ENCODE results near the gene SLC25A21. TPM values are rescaled to one million over a fixed set of nuclear protein-coding genes. Genes with fewer than 3 reads are reported as not detected.
"Not testable (repeated sequence)": the region's sequence is repeated elsewhere in the genome, so short reads cannot be mapped to it uniquely, and the experiment has no call there.

Gene SLC25A21
- total RNA-seq, 1 donor from 2014 or later = 0.91 TPM

DNA sequence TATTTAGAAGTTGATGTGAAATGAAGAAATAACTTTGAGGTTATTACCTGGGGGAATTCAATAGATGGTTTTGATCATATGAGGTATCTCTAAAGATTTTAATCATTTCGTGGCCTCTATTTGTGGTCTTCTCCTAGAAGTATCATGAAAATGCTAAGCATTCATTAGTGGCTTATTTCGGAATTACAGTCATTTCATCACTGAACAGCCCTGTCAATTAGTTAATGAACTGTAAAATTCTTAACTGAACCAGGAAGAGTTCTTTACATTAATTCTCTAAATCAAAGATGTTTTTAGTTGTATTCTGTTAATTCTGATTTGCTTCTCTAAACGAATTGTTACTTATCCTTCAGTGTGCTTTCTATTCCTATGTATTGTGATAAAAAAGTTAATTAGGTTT is 261.8 kb downstream of the SLC25A21 start:
- peaks cover 3% of the 10 kb centered on the region for H3K27me3 Mint-ChIP-seq (ENCODE audit: unreplicated experiment)
- TF ChIP-seq CTCF (IDR thresholded peaks at IDR 0.05; ENCODE audit: partially characterized antibody, unreplicated experiment) = no peak
- no peak overlapping the region for H3K27ac Mint-ChIP-seq (ENCODE audit: unreplicated experiment)
- DNase-seq = no peak
- H3K36me3 Mint-ChIP-seq (ENCODE audit: unreplicated experiment) = no peaks in the 10 kb centered on the region
- H3K4me3 Mint-ChIP-seq (ENCODE audit: unreplicated experiment) = no peak overlapping the region
- peaks cover 5% of the 10 kb centered on the region for H3K4me1 Mint-ChIP-seq (ENCODE audit: low read depth, unreplicated experiment)
- no peaks in the 10 kb centered on the region for H3K9me3 Mint-ChIP-seq (ENCODE audit: unreplicated experiment)

- no peak for TF ChIP-seq CTCF (IDR thresholded peaks at IDR 0.05; ENCODE audit: partially characterized antibody, unreplicated experiment)
- no peak for DNase-seq
- no peaks in the 10 kb centered on the region for H3K36me3 Mint-ChIP-seq (ENCODE audit: unreplicated experiment)
- H3K9me3 Mint-ChIP-seq (ENCODE audit: unreplicated experiment) = no peaks in the 10 kb centered on the region
- no peak overlapping the region for H3K27ac Mint-ChIP-seq (ENCODE audit: unreplicated experiment)
- H3K4me3 Mint-ChIP-seq (ENCODE audit: unreplicated experiment) = no peak overlapping the region
- H3K27me3 Mint-ChIP-seq (ENCODE audit: unreplicated experiment) = peaks cover 3% of the 10 kb centered on the region
- H3K4me1 Mint-ChIP-seq (ENCODE audit: low read depth, unreplicated experiment) = no peaks in the 10 kb centered on the region
These were observed 267.0 kb downstream of the SLC25A21 start for GRCh38 chr14:36905272-36905888.

DNA sequence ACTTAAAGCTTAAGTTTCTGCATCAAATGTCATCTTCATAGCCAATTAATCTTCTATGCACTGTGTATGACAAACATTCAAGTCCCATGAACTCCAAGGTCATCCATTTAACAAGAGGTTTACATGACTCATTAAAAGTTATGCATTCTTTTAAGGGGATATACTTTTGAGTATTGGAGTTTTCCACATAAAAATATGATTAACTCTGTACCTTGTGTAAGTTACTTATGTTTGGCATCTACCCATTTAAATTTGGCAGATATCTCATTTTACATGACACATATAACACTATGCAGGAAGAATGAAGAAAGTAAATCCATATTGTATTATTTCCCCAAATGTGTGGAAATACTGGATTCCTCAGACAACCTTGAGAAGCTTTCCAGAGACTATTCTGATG is 270.5 kb downstream of the SLC25A21 start:
- Mint-ChIP-seq H3K9me3 (ENCODE audit: unreplicated experiment) (no peaks in the 10 kb centered on the region), H3K4me1 (ENCODE audit: low read depth, unreplicated experiment) (no peaks in the 10 kb centered on the region), H3K27ac (ENCODE audit: unreplicated experiment) (no peak overlapping the region), H3K4me3 (ENCODE audit: unreplicated experiment) (no peak overlapping the region), H3K27me3 (ENCODE audit: unreplicated experiment) (no peaks in the 10 kb centered on the region), H3K36me3 (ENCODE audit: unreplicated experiment) (no peaks in the 10 kb centered on the region)
- no peak for TF ChIP-seq CTCF (IDR thresholded peaks at IDR 0.05; ENCODE audit: partially characterized antibody, unreplicated experiment)
- DNase-seq = no peak

GRCh38 chr14:36900846-36901245 is 271.6 kb downstream of the SLC25A21 start:
- no peak overlapping the region for H3K27ac Mint-ChIP-seq (ENCODE audit: unreplicated experiment)
- no peak for TF ChIP-seq CTCF (IDR thresholded peaks at IDR 0.05; ENCODE audit: partially characterized antibody, unreplicated experiment)
- H3K27me3 Mint-ChIP-seq (ENCODE audit: unreplicated experiment) = no peaks in the 10 kb centered on the region
- H3K36me3 Mint-ChIP-seq (ENCODE audit: unreplicated experiment) = peaks cover 1% of the 10 kb centered on the region
- no peaks in the 10 kb centered on the region for H3K9me3 Mint-ChIP-seq (ENCODE audit: unreplicated experiment)
- no peaks in the 10 kb centered on the region for H3K4me1 Mint-ChIP-seq (ENCODE audit: low read depth, unreplicated experiment)
- no peak overlapping the region for H3K4me3 Mint-ChIP-seq (ENCODE audit: unreplicated experiment)
- DNase-seq = no peak

DNA sequence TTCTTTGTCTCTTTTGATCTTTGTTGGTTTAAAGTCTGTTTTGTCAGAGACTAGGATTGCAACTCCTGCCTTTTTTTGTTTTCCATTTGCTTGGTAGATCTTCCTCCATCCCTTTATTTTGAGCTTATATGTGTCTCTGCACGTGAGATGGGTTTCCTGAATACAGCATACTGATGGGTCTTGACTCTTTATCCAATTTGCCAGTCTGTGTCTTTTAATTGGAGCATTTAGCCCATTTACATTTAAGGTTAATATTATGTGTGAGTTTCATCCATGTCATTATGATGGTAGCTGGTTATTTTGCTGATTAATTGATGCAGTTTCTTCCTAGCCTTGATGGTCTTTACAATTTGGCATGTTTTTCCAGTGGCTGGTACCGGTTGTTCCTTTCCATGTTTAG is 276.1 kb downstream of the SLC25A21 start:
- H3K36me3 Mint-ChIP-seq (ENCODE audit: unreplicated experiment); H3K4me3 Mint-ChIP-seq (ENCODE audit: unreplicated experiment); DNase-seq; H3K27me3 Mint-ChIP-seq (ENCODE audit: unreplicated experiment); H3K27ac Mint-ChIP-seq (ENCODE audit: unreplicated experiment); H3K4me1 Mint-ChIP-seq (ENCODE audit: low read depth, unreplicated experiment); H3K9me3 Mint-ChIP-seq (ENCODE audit: unreplicated experiment): not testable (repeated sequence)
